ENCODE measurements around the gene FAM25G. TPM values are rescaled to one million over a fixed set of nuclear protein-coding genes. Genes with fewer than 3 reads are reported as not detected.

Gene FAM25G
- total RNA-seq, 1 experiment from 2014 or later: not detected

DNA sequence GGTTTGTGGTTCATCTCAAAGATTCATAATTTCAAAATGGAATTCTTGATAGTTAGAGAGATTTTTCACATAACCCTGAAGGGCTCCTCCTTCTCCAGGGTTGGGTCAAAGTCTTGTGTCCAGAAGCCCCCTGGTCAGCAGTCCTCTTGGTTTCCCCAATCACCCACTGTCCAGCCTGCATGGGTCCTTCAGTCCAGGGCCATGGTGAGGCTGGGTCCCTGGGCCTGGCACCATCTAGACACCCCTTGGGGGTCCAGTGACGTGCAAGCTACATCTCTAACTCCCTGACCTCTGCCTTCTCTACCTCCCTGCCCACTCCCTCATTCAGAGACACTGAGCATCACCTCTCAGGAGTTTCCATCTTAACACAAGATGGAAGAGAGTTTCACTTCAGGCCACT lies 33.7 kb downstream of the FAM25G start:
- no peak for TF ChIP-seq SIN3A (IDR thresholded peaks at IDR 0.05; ENCODE audit: borderline replicate concordance, insufficient read depth, low read depth, low read length)
- no peak for TF ChIP-seq TCF7L2 (IDR thresholded peaks at IDR 0.05; ENCODE audit: low read depth, low read length)
- TF ChIP-seq POLR2AphosphoS5 (IDR thresholded peaks at IDR 0.05; ENCODE audit: low read depth, low read length): no peak
- TF ChIP-seq, protein P1, sequence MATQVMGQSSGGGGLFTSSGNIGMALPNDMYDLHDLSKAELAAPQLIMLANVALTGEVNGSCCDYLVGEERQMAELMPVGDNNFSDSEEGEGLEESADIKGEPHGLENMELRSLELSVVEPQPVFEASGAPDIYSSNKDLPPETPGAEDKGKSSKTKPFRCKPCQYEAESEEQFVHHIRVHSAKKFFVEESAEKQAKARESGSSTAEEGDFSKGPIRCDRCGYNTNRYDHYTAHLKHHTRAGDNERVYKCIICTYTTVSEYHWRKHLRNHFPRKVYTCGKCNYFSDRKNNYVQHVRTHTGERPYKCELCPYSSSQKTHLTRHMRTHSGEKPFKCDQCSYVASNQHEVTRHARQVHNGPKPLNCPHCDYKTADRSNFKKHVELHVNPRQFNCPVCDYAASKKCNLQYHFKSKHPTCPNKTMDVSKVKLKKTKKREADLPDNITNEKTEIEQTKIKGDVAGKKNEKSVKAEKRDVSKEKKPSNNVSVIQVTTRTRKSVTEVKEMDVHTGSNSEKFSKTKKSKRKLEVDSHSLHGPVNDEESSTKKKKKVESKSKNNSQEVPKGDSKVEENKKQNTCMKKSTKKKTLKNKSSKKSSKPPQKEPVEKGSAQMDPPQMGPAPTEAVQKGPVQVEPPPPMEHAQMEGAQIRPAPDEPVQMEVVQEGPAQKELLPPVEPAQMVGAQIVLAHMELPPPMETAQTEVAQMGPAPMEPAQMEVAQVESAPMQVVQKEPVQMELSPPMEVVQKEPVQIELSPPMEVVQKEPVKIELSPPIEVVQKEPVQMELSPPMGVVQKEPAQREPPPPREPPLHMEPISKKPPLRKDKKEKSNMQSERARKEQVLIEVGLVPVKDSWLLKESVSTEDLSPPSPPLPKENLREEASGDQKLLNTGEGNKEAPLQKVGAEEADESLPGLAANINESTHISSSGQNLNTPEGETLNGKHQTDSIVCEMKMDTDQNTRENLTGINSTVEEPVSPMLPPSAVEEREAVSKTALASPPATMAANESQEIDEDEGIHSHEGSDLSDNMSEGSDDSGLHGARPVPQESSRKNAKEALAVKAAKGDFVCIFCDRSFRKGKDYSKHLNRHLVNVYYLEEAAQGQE (IDR thresholded peaks at IDR 0.05; ENCODE audit: insufficient read depth in 1 of 2, low read depth in 2 of 2, low read length in 1 of 2): no peak
- TF ChIP-seq, protein P2, sequence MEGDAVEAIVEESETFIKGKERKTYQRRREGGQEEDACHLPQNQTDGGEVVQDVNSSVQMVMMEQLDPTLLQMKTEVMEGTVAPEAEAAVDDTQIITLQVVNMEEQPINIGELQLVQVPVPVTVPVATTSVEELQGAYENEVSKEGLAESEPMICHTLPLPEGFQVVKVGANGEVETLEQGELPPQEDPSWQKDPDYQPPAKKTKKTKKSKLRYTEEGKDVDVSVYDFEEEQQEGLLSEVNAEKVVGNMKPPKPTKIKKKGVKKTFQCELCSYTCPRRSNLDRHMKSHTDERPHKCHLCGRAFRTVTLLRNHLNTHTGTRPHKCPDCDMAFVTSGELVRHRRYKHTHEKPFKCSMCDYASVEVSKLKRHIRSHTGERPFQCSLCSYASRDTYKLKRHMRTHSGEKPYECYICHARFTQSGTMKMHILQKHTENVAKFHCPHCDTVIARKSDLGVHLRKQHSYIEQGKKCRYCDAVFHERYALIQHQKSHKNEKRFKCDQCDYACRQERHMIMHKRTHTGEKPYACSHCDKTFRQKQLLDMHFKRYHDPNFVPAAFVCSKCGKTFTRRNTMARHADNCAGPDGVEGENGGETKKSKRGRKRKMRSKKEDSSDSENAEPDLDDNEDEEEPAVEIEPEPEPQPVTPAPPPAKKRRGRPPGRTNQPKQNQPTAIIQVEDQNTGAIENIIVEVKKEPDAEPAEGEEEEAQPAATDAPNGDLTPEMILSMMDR (IDR thresholded peaks at IDR 0.05): no peak
- ChIA-PET POLR2A (no interaction called here), CTCF (no interaction called here)
- ATAC-seq (no peak), DNase-seq (ENCODE audit: low read depth, low spot score) (no peak)
- in situ Hi-C loops (cut with HindIII; ENCODE audit: low pct_unique_long_range_greater_than_20kb, low sequenced_read_pairs): no loop called here
- H3K9me3 ChIP-seq (ENCODE audit: control insufficient read depth, insufficient read depth, low read depth, low read length): no peaks in the 10 kb centered on the region
- H3K27me3 ChIP-seq (ENCODE audit: control insufficient read depth, insufficient read depth, low read length): no peaks in the 10 kb centered on the region
- H3K27ac ChIP-seq (ENCODE audit: low read length): no peak overlapping the region
- no TSS peak for BruUV-seq (replicated peaks)
- H3K4me3 ChIP-seq (ENCODE audit: low read depth in 2 of 2, low read length in 2 of 2): no peak overlapping the region
- intact Hi-C loops (cut with micrococcal nuclease; ENCODE audit: unreplicated experiment): no loop called here
- H3K4me1 ChIP-seq (ENCODE audit: control insufficient read depth, insufficient read depth, low read length): no peaks in the 10 kb centered on the region; the same call in 1 of the 2 replicates
- H3K36me3 ChIP-seq (ENCODE audit: control insufficient read depth, insufficient read depth, low read length): no peaks in the 10 kb centered on the region

DNA sequence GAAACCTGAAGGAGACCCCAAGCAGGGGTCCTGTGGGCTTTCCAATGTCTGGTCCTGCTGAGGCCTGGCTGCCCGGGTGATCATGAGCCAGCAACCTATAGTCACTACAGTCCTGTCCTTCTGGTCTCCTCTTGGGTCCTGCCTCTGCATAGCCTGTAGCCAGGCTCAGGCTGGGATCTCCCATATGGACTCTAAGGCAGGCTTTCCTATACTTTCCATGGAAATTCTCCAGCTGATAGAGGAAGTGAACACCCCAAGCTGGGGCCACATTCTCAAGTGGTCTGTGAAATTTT lies 34.0 kb downstream of the FAM25G start:
- DNase-seq (ENCODE audit: low read depth, low spot score) (no peak), ATAC-seq (no peak)
- peaks cover 2% of the 10 kb centered on the region; the same call in 1 of the 2 replicates for H3K4me1 ChIP-seq (ENCODE audit: control insufficient read depth, insufficient read depth, low read length)
- ChIA-PET POLR2A (no interaction called here), CTCF (no interaction called here)
- H3K4me3 ChIP-seq (ENCODE audit: low read depth in 2 of 2, low read length in 2 of 2): no peak overlapping the region
- no peaks in the 10 kb centered on the region for H3K27me3 ChIP-seq (ENCODE audit: control insufficient read depth, insufficient read depth, low read length)
- TF ChIP-seq POLR2AphosphoS5 (IDR thresholded peaks at IDR 0.05; ENCODE audit: low read depth, low read length): no peak
- TF ChIP-seq SIN3A (IDR thresholded peaks at IDR 0.05; ENCODE audit: borderline replicate concordance, insufficient read depth, low read depth, low read length): no peak
- TF ChIP-seq TCF7L2 (IDR thresholded peaks at IDR 0.05; ENCODE audit: low read depth, low read length): no peak
- TF ChIP-seq, protein P2 (IDR thresholded peaks at IDR 0.05): no peak
- intact Hi-C loops (cut with micrococcal nuclease; ENCODE audit: unreplicated experiment): no loop called here
- BruUV-seq (replicated peaks): no TSS peak
- H3K9me3 ChIP-seq (ENCODE audit: control insufficient read depth, insufficient read depth, low read depth, low read length): no peaks in the 10 kb centered on the region
- H3K27ac ChIP-seq (ENCODE audit: low read length): no peak overlapping the region
- in situ Hi-C loops (cut with HindIII; ENCODE audit: low pct_unique_long_range_greater_than_20kb, low sequenced_read_pairs): no loop called here
- H3K36me3 ChIP-seq (ENCODE audit: control insufficient read depth, insufficient read depth, low read length): no peaks in the 10 kb centered on the region
